Cortex of kidney (tissue), 1 donor: ENCODE measurements around the gene KLK14.

ENCODE experiments used
- DNase-seq: peaks from one replicate; lab custom pipeline; 2025; lab: John Stamatoyannopoulos, UW

Gene KLK14

GRCh38 chr19:51040151-51040550 lies 42.5 kb downstream of the KLK14 start:
- DNase-seq, result no peak

GRCh38 chr19:51036519-51036918 lies 46.2 kb downstream of the KLK14 start:
- DNase-seq, result no peak

DNA sequence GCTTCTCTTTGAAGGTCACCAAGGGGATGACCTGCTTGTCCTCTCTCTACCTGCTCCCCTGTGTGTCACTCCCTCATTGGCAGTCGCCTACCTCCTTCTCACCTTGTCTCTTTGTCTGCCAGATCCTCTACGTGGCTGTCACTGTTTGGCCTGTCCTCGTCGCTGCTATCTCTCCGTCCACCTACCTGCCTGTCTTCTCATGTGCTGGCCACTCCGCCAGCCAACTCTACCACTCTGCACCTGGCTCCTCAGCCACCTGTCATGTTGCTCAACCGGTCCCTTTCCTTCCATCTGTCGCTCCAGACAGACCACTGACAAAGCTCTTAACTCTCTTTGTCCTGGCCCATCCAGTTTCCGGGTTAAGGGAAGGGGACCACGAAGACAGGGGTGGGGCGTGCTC lies 48.0 kb downstream of the KLK14 start, which contains the start of gene KLK12:
Gene KLK12, minus strand, starts transcription at position 299 of the 400 bp plus-strand sequence. CDS start 381 bp downstream, outside the sequence.
- no peak for DNase-seq

DNA sequence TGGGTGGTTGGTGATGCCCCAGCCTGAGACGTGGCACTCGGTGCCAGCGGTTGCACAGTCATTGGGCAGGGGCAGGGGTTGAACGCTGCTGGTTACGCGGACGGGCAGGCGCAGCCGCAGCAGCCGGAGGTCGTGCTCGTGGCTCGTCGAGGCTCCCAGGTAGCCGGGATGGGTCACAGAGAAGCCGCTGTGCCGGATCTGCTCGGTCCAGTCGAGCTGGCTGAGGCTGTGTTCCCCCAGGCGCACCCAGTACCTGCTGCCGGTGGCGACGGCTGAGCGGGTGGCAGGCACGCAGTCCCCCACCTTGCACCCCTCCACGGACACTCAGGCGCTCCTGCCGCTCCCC lies 50.8 kb downstream of the KLK14 start:
- no peak for DNase-seq

GRCh38 chr19:51031220-51031879 lies 51.3 kb downstream of the KLK14 start:
- DNase-seq, result no peak

GRCh38 chr19:51030631-51031030 lies 52.1 kb downstream of the KLK14 start:
- DNase-seq, result no peak

DNA sequence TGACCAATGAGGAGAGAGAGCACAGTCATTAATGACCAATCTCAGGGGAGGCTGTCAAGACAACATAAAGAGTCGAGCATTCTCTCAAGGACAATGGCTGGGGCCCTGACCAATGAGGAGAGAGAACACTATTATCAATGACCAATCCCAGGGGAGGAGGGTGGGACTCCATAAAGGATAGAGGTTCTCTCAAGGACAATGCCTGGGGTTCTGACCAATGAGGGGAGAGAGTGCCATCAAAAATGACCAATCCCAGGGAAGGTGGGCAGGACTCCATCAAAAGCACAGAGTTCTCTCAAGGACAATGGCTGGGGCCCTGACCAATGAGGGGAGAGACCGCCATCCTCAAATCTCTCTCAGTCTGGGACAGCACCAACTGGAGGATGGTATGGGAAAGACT lies 53.0 kb downstream of the KLK14 start:
- DNase-seq, result no peak
